ENCODE results near the gene RGPD6.
"Not testable (repeated sequence)": the region's sequence is repeated elsewhere in the genome, so short reads cannot be mapped to it uniquely, and the experiment has no call there.

The RGPD6 gene

GRCh38 chr2:110576763-110577416, at the start of gene RGPD6:
TSS of gene RGPD6 (minus strand) at chr2:110577222. CDS start at chr2:110577024, 198 bp downstream.
- H3K36me3 ChIP-seq (replicated peaks); H3K27me3 ChIP-seq (ENCODE audit: low read depth); H3K9me3 ChIP-seq; DNase-seq (ENCODE audit: low spot score in 2 of 2); in situ Hi-C loops (cut with MboI; ENCODE audit: low sequenced_read_pairs); H3K4me1 ChIP-seq; H3K4me3 ChIP-seq: not testable (repeated sequence)

GRCh38 chr2:110619326-110619939, 42.4 kb upstream of the RGPD6 start:
- H3K4me1 ChIP-seq; DNase-seq (ENCODE audit: low spot score in 2 of 2); H3K27me3 ChIP-seq (ENCODE audit: low read depth); H3K4me3 ChIP-seq; in situ Hi-C loops (cut with MboI; ENCODE audit: low sequenced_read_pairs); H3K9me3 ChIP-seq; H3K36me3 ChIP-seq (replicated peaks): not testable (repeated sequence)

- DNase-seq (ENCODE audit: low spot score in 2 of 2); H3K36me3 ChIP-seq (replicated peaks); H3K4me3 ChIP-seq; H3K4me1 ChIP-seq; H3K9me3 ChIP-seq; H3K27me3 ChIP-seq (ENCODE audit: low read depth); in situ Hi-C loops (cut with MboI; ENCODE audit: low sequenced_read_pairs): not testable (repeated sequence)
Measured at GRCh38 chr2:110613927-110614326, 36.9 kb upstream of the RGPD6 start.

DNA sequence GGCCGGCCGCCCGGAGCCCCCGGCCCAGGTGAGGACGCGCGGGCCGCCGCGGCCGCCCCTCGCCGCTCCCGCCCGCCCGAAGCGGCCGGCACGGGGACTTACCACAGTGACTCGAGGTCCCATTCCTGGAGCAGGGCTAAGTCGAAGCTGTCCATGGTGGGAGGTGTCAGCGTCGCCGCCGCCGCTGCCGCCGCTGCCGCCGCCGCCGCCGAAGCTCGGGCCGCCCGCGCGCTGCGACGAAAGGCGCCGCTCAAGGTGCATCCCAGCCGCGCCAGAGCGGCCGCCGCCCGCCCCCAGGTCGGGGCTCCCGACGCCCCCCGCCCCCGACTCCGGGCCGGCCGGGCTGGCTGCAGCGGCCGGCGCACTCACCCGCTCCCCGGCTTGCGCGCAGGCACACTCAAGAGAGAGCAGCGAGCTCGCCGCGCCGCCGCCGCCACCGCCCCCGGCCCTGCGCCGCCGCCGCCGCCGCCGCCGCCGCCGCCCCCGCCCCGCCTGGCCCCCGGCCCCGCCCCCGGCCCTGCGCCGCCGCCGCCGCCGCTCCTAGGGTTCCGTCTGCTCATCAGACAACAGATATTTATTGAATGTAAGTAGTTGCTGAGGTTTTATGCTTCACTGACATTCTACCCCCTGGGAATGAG, 33.7 kb upstream of the RGPD6 start:
- H3K4me3 ChIP-seq; H3K9me3 ChIP-seq; H3K4me1 ChIP-seq; H3K27me3 ChIP-seq (ENCODE audit: low read depth); H3K36me3 ChIP-seq (replicated peaks); in situ Hi-C loops (cut with MboI; ENCODE audit: low sequenced_read_pairs): not testable (repeated sequence)
- DNase-seq (ENCODE audit: low spot score in 2 of 2) = peak in 1 of 2 experiments; percentile 34

GRCh38 chr2:110609843-110610612, 33.0 kb upstream of the RGPD6 start:
- H3K9me3 ChIP-seq; in situ Hi-C loops (cut with MboI; ENCODE audit: low sequenced_read_pairs); H3K4me3 ChIP-seq; H3K4me1 ChIP-seq; DNase-seq (ENCODE audit: low spot score in 2 of 2); H3K36me3 ChIP-seq (replicated peaks); H3K27me3 ChIP-seq (ENCODE audit: low read depth): not testable (repeated sequence)

- H3K4me3 ChIP-seq; H3K27me3 ChIP-seq (ENCODE audit: low read depth); H3K36me3 ChIP-seq (replicated peaks); DNase-seq (ENCODE audit: low spot score in 2 of 2); in situ Hi-C loops (cut with MboI; ENCODE audit: low sequenced_read_pairs); H3K9me3 ChIP-seq; H3K4me1 ChIP-seq: not testable (repeated sequence)
Measured at GRCh38 chr2:110608788-110609502, 31.9 kb upstream of the RGPD6 start.

- H3K4me1 ChIP-seq; in situ Hi-C loops (cut with MboI; ENCODE audit: low sequenced_read_pairs); H3K27me3 ChIP-seq (ENCODE audit: low read depth); H3K4me3 ChIP-seq; H3K36me3 ChIP-seq (replicated peaks); H3K9me3 ChIP-seq: not testable (repeated sequence)
- DNase-seq (ENCODE audit: low spot score in 2 of 2) = peak in 1 of 2 experiments; percentile 7
Measured at GRCh38 chr2:110605057-110605456, 28.0 kb upstream of the RGPD6 start.

DNA sequence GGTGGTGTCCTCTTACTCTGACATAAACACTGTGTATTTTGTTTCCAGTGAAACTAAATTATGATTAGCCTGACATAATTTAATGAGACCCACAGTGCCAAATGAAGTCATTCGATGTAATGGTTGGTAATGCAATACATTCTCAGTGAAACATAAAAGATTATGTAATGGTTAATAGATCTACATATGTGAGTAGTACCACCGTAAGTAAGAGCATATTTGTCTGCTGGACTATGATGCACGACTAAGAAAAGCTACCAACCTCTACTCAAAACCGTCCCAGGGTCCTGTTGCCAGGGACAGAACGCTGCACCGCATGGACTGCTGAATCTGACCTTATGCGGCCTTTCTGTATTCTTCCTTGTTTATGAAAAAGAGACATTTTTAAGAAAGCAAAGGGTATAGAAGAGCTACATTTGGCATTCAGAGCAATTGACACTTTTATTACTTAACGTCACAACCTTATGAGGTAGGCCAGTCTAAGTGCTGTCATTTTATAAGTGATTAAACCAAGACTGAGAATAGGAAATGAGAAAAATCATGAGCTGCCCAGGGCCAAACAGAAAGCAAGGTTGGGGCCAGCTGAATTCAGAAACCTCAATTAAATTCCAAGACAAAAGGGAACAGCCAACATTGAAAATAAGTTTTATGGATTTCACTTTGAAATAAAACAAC, 27.0 kb upstream of the RGPD6 start:
- in situ Hi-C loops (cut with MboI; ENCODE audit: low sequenced_read_pairs); H3K4me1 ChIP-seq; H3K4me3 ChIP-seq; H3K27me3 ChIP-seq (ENCODE audit: low read depth); H3K9me3 ChIP-seq; DNase-seq (ENCODE audit: low spot score in 2 of 2); H3K36me3 ChIP-seq (replicated peaks): not testable (repeated sequence)

- H3K9me3 ChIP-seq; DNase-seq (ENCODE audit: low spot score in 2 of 2); H3K36me3 ChIP-seq (replicated peaks); H3K27me3 ChIP-seq (ENCODE audit: low read depth); H3K4me1 ChIP-seq; H3K4me3 ChIP-seq; in situ Hi-C loops (cut with MboI; ENCODE audit: low sequenced_read_pairs): not testable (repeated sequence)
Measured at GRCh38 chr2:110602139-110602538, 25.1 kb upstream of the RGPD6 start.

DNA sequence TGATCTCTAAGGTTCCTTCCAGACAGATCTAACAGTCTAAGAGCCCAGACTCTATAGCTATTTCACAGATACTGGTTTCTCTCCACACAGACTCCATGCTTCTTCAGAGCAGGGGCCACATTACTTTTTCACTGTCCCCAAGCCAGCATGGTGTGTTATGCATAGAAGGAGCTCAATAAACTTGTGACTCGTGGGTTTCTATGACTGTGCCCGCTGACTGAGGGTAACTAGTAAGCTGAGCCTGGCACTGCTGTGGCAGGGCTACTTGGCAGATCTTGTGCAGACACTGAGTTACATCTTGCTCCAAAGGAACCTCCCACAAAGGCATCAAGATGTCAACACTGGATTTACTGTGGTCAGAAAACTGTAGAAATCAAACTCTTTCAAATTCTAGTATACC, 15.0 kb upstream of the RGPD6 start:
- H3K36me3 ChIP-seq (replicated peaks); in situ Hi-C loops (cut with MboI; ENCODE audit: low sequenced_read_pairs); DNase-seq (ENCODE audit: low spot score in 2 of 2); H3K4me1 ChIP-seq; H3K27me3 ChIP-seq (ENCODE audit: low read depth); H3K4me3 ChIP-seq; H3K9me3 ChIP-seq: not testable (repeated sequence)

- in situ Hi-C loops (cut with MboI; ENCODE audit: low sequenced_read_pairs); H3K27me3 ChIP-seq (ENCODE audit: low read depth); H3K36me3 ChIP-seq (replicated peaks); H3K9me3 ChIP-seq; H3K4me1 ChIP-seq; H3K4me3 ChIP-seq; DNase-seq (ENCODE audit: low spot score in 2 of 2): not testable (repeated sequence)
Measured at GRCh38 chr2:110589677-110590330, 12.8 kb upstream of the RGPD6 start.

GRCh38 chr2:110588520-110588919, 11.5 kb upstream of the RGPD6 start:
- H3K36me3 ChIP-seq (replicated peaks); in situ Hi-C loops (cut with MboI; ENCODE audit: low sequenced_read_pairs); DNase-seq (ENCODE audit: low spot score in 2 of 2); H3K27me3 ChIP-seq (ENCODE audit: low read depth); H3K4me3 ChIP-seq; H3K9me3 ChIP-seq; H3K4me1 ChIP-seq: not testable (repeated sequence)

Data from HAP-1 (cell line).